HUES6 (cell line): Measurements from ENCODE around the gene BUB1B.

Experiments used
- H3K27ac ChIP-seq: 2 replicates; pipeline ENCODE4 v1.7.0; 2013; ENCODE audit warnings: low read depth, mild to moderate bottlenecking, low read length, inconsistent platforms
- H3K27me3 ChIP-seq: 2 replicates; pipeline ENCODE4 v1.6.1; 2013; ENCODE audit warnings: low read length; ENCODE audit not compliant: control insufficient read depth, insufficient read depth
- H3K36me3 ChIP-seq: 2 replicates; pipeline ENCODE4 v1.6.1; 2013; ENCODE audit warnings: low read length; ENCODE audit not compliant: control insufficient read depth, insufficient read depth
- H3K4me1 ChIP-seq: 2 replicates; pipeline ENCODE4 v1.6.1; 2013; ENCODE audit warnings: low read length; ENCODE audit not compliant: control insufficient read depth, insufficient read depth
- H3K4me3 ChIP-seq: 2 replicates; pipeline ENCODE4 v1.5.1; 2013; ENCODE audit warnings: low read depth, low read length
- H3K9ac ChIP-seq: one replicate; pipeline ENCODE4 v1.6.1; 2013; ENCODE audit warnings: mild to moderate bottlenecking, low read length
- H3K9me3 ChIP-seq: 2 replicates; pipeline ENCODE4 v1.6.1; 2013; ENCODE audit warnings: low read depth, low read length; ENCODE audit not compliant: control insufficient read depth, insufficient read depth

The BUB1B gene

DNA sequence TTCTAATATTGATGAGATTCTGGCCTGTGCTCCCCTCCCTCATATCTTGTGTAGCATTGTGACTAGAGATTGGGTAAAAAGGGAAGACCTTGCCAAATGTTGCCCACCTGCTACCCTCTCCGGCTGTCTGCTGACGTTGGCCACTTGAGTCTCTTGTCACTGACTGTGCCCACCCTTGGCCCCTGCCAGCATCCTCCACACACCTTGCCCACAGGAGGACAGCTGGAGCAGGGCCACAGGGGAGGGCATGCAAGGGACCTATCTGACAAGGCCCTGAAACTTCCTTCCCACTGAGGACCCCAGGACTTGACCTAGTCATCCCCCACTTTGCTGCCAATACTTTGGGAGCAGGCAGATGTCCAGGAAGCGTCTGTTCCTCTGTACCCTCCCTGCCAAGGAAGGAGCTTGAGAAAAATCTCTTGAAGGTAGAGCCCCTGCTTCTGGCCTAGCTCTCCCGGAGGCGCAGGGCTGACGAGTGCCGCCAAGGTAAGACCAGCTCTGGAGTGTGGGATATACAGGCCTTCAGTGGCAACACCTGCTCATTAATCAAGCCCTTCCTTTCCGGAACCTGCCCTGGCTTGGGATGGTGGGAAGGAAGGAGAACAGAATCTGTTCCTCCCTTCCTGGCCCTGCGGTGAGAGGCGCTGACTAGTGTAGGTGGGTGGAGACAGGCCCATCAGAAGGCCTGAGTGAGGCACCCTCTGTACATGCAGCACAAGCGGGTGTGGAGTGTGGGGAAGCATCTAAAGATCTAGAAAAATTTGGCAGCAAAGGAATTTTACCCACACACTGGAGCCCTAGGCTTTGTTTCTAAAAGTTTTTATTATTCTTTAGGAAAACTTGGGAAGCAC, 73.1 kb downstream of the BUB1B start:
- Histone ChIP-seq H3K36me3 (peaks cover 31% of the 10 kb centered on the region), H3K9ac (no peak overlapping the region), H3K4me1 (peaks cover 14% of the 10 kb centered on the region), H3K27ac (no peak overlapping the region), H3K27me3 (peaks cover 13% of the 10 kb centered on the region; the same call in 1 of the 2 replicates), H3K9me3 (no peaks in the 10 kb centered on the region), H3K4me3 (no peak overlapping the region)

DNA sequence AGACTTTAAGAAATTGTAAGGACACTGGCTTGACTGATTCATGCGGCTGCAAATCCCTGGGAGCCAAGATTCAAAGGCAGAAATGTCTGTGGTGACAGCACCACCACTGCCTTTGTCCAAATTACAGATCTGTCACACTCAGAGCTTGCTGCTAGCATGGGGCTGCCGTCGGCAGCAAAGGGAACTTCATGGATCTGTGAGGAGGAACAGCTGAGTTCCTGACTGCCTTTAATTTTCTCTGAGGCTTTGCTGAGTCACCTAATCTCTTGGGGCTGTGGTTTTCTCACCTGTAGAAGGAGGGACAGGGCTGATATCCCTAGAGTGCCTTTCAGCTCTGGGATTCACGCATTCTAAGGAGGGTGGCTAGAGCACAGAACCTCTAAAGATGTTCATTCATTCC, 73.9 kb downstream of the BUB1B start:
- Histone ChIP-seq H3K4me1 (peaks cover 20% of the 10 kb centered on the region), H3K9me3 (no peaks in the 10 kb centered on the region), H3K9ac (no peak overlapping the region), H3K27ac (no peak overlapping the region), H3K4me3 (no peak overlapping the region), H3K27me3 (peaks cover 13% of the 10 kb centered on the region; the same call in 1 of the 2 replicates), H3K36me3 (peaks cover 23% of the 10 kb centered on the region)

- Histone ChIP-seq H3K36me3 (peaks cover 20% of the 10 kb centered on the region), H3K9ac (no peak overlapping the region), H3K27me3 (peaks cover 18% of the 10 kb centered on the region; the same call in 1 of the 2 replicates), H3K4me1 (peaks cover 22% of the 10 kb centered on the region), H3K4me3 (no peak overlapping the region), H3K9me3 (no peaks in the 10 kb centered on the region), H3K27ac (no peak overlapping the region)
These were observed 74.5 kb downstream of the BUB1B start for GRCh38 chr15:40235201-40235885.

DNA sequence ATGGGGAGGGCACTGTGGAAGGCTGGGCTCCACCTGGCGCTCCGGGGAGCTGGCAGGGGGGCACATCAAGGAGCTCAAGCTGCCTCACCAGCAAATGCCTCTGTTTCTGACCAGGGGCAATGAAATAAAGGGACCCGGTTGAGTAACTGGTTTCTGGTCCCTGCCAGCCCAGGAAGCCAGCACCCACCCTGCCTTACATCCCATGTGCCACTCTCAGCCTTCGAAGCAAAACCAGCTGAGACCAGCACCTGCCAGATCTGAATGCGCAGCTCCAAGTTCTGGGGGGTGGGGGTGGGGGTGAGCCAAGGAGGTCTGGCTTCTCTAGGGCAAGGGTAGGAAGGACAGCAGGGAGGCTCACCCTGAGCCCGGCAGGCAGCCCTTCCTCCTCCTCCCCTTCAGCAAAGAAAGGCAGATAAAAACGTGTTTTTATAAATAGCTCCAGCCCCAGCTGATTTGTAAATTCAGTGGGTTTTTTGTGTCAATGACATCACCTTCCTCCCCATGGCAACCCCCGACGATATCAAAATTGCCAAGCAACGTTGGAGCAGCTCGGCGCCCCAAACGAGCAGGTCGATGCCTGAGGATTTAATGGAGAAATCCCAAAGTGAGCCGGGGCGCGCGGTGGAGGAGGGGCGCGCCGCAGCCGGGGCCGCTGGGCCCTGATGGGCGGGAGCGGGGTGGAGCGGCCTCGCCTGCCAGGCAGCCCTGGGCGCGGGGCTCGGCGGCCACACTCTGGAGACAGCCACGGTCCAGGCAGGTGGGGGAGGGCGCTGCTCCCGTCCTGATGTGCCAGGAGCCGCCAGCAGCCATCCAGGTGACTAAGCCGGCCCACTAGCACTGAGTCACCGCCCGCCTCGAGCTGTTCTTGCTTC, 77.9 kb downstream of the BUB1B start, which contains the start of gene PAK6:
Gene PAK6 (plus strand): TSS at position 532 of the 872 bp plus-strand sequence. CDS start 25,723 bp downstream, outside the sequence.
- Histone ChIP-seq H3K4me1 (peaks cover 22% of the 10 kb centered on the region), H3K9ac (peak within 1 kb of the TSS; percentile 42), H3K27ac (no peak within 1 kb of the TSS)

GRCh38 chr15:40239404-40239692, 78.5 kb downstream of the BUB1B start:
- Histone ChIP-seq H3K4me1 (peaks cover 22% of the 10 kb centered on the region), H3K36me3 (no peaks in the 10 kb centered on the region), H3K9ac (no peak overlapping the region), H3K27me3 (peaks cover 18% of the 10 kb centered on the region; the same call in 1 of the 2 replicates), H3K9me3 (no peaks in the 10 kb centered on the region), H3K4me3 (peak overlapping the region; percentile 51), H3K27ac (no peak overlapping the region)

More for the DNA sequence above, 77.9 kb downstream of the BUB1B start, which contains the start of gene PAK6:
- Histone ChIP-seq H3K36me3 (no peaks in the 10 kb centered on the region), H3K4me3 (peak within 1 kb of the TSS; percentile 51), H3K27me3 (peaks cover 18% of the 10 kb centered on the region; the same call in 1 of the 2 replicates), H3K9me3 (no peaks in the 10 kb centered on the region)

DNA sequence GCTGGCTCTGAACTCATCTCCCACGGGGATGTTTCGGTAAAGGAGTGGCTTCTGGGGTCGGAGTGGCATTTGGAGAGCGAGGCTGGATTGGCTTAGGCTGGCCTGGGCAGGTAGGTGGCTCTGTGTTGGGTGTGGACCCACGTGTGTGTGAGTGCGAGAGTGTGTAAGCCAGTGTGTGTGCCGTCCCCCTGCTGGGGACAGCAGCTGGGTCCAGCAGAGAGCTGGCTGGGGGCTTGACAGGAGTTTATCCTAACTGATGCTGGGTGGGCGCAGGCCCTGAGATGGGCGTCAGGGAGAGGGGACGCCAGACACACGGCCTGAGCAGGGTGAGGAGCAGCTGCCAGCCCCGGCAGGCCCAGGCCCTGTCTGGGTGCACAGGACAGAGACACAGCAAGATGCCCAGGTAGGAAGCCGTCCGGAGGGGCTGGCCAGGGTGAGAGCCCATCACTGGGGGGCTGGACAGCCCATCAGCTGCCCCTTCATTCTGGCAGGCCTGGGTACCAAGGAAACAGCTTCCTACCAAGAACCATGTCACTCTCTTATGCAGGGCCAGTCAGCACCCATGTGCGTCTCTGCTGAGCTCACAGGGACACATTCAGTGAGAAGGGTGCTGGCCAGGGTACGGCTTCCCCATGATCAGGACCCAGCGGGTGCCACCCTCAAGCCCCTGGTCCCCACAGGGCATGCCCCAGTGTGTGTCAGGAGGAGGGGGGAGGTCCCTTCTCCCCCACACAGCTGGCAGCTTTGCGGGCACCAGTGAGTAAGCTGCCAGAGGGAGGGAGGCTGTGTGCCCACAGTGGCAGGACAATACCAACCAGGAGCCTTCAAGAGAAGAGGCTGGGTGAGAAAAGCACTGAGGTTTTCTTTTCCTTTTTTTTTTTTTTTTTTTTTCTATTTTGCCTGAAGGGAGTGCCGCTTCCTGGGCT, 79.1 kb downstream of the BUB1B start:
- Histone ChIP-seq H3K27ac (no peak overlapping the region), H3K4me3 (peak overlapping the region; percentile 51; the same call in 1 of the 2 replicates), H3K9ac (no peak overlapping the region)

DNA sequence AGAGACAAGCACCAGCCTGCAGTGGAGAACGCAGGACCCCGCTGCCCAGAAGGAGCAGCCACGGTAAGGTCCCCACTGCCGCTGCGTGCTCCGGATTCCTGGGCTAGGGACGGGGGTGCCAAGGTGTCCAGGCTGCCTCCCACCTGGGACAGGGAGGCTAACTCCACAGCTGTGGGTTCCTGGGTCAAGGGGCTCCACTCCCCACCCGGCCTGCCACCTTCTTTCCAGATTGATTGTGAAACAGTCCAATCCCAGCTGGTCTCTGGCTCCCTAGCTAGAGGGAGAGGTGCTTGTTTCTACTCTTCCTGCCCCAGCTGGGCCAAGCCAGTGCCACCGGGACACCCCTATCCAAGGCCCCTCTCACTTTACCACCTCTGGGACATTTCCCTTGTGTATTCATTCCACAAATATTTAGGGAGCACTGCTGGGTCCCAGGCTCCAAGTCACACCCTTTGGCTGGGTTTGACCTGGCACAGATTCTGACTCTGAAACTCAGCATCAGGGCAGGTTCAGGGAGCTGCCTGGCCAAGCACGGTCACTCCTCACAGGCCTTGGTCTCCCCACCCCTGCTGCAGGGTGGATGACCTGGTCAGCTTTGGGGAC, 79.9 kb downstream of the BUB1B start:
- Histone ChIP-seq H3K9me3 (no peaks in the 10 kb centered on the region), H3K4me3 (no peak overlapping the region), H3K27me3 (peaks cover 18% of the 10 kb centered on the region; the same call in 1 of the 2 replicates), H3K4me1 (peaks cover 26% of the 10 kb centered on the region), H3K27ac (no peak overlapping the region), H3K9ac (no peak overlapping the region), H3K36me3 (no peaks in the 10 kb centered on the region)

More for the DNA sequence above, 79.1 kb downstream of the BUB1B start:
- Histone ChIP-seq H3K36me3 (no peaks in the 10 kb centered on the region), H3K9me3 (no peaks in the 10 kb centered on the region), H3K4me1 (peaks cover 19% of the 10 kb centered on the region), H3K27me3 (peaks cover 18% of the 10 kb centered on the region; the same call in 1 of the 2 replicates)

- H3K27me3 ChIP-seq: peaks cover 18% of the 10 kb centered on the region; the same call in 1 of the 2 replicates
- no peak overlapping the region for H3K4me3 ChIP-seq
- no peaks in the 10 kb centered on the region for H3K9me3 ChIP-seq
- H3K9ac ChIP-seq: no peak overlapping the region
- H3K27ac ChIP-seq: no peak overlapping the region
- H3K36me3 ChIP-seq: no peaks in the 10 kb centered on the region
- peaks cover 26% of the 10 kb centered on the region for H3K4me1 ChIP-seq
These were observed 80.7 kb downstream of the BUB1B start for GRCh38 chr15:40241269-40242212.

DNA sequence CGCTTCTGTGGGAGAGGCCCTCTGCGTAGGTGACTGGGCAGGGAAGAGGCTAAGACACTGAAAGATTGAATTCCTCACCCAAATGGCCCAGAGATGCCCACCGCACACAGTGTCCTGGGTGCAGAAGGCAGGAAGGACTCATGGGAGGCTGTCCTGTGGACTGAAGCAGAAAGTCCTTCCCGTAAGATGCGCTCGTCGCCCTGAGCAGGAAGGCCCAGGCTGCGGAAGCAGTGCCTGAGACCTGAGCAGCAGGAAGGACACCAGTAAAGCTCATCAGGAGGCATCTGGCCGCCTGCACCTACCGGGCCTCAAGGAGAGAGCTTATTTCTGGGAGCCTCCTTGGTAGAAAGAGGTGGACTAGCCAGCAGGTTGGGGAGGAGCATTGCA, 81.3 kb downstream of the BUB1B start:
- Histone ChIP-seq H3K27me3 (peaks cover 18% of the 10 kb centered on the region; the same call in 1 of the 2 replicates), H3K36me3 (no peaks in the 10 kb centered on the region), H3K9ac (no peak overlapping the region), H3K4me1 (peaks cover 26% of the 10 kb centered on the region), H3K4me3 (no peak overlapping the region), H3K27ac (no peak overlapping the region), H3K9me3 (no peaks in the 10 kb centered on the region)
